Naive thymus-derived CD8-positive, alpha-beta T cell (primary cell): Measurements from ENCODE around the gene MED22. TPM values are rescaled to one million over a fixed set of nuclear protein-coding genes. Genes with fewer than 3 reads are reported as not detected.

Experiments
- ATAC-seq, 2 donors: fragments of 150-1000 bp; cut with Tn5 transposase in 1 of 2; sonication (Bioruptor Pico), chemical (Tn5 transposase) in 1 of 2; 1 replicate in 1 of 2; 2 replicates in 1 of 2; pipeline ENCODE4 v1.10.0; 2021; ENCODE audit warnings: mild to moderate bottlenecking in 2 of 2, moderate library complexity in 2 of 2
- POLR2A ChIA-PET: fragments of 350-600 bp; sonication (Branson Sonifier 250); formaldehyde crosslinking; loops from one replicate; lab custom pipeline; 2021; ENCODE audit warnings: antibody characterized with exemption; lab: Charles Lee
- DNase-seq, 10 donors: peaks; one replicate each; pipeline versions ENCODE4 v3.0.0 to v3.0.0-alpha.2; 2020 to 2022
- H3K27ac Mint-ChIP-seq, 10 donors: one replicate each; pipeline ENCODE4 v1.8.0; 2020 to 2022; ENCODE audit warnings: mild to moderate bottlenecking in 10 of 10, mixed read lengths in 10 of 10, moderate library complexity in 4 of 10, inconsistent platforms in 1 of 10
- H3K27me3 Mint-ChIP-seq, 5 donors: one replicate each; pipeline ENCODE4 v1.8.0; 2021 to 2022; ENCODE audit warnings: mixed read lengths in 5 of 5
- H3K36me3 Mint-ChIP-seq, 3 donors: one replicate each; pipeline ENCODE4 v1.8.0; 2020 to 2022; ENCODE audit warnings: mixed read lengths in 3 of 3, mild to moderate bottlenecking in 2 of 3, inconsistent platforms in 1 of 3
- H3K4me1 Mint-ChIP-seq, 4 donors: one replicate each; pipeline ENCODE4 v1.8.0; 2021 to 2022; ENCODE audit warnings: mixed read lengths in 4 of 4
- H3K4me3 Mint-ChIP-seq, 10 donors: one replicate each; pipeline ENCODE4 v1.8.0; 2020 to 2022; ENCODE audit warnings: mild to moderate bottlenecking in 10 of 10, mixed read lengths in 10 of 10, moderate library complexity in 6 of 10, inconsistent platforms in 1 of 10
- H3K9me3 Mint-ChIP-seq, 9 donors: one replicate each; pipeline ENCODE4 v1.8.0; 2020 to 2022; ENCODE audit warnings: mixed read lengths in 9 of 9, mild to moderate bottlenecking in 3 of 9, inconsistent platforms in 1 of 9, moderate library complexity in 1 of 9
- polyA plus RNA-seq, 3 donors: library from polyadenylated mRNA; unstranded; fragments of 300-500 nt; fragmentation: Illumina TruSeq; gene quantifications; one replicate each; pipeline ENCODE4 v1.2.3, GENCODE V29; 2021
- total RNA-seq, 8 experiments: library from RNA in 2 of 8; stranded (reverse) in 2 of 8; gene quantifications; one replicate each; pipeline ENCODE4 v1.2.3 and lab custom pipeline; 2021 to 2026

MED22 gene
- total and polyA plus RNA-seq, 5 experiments from 2014 or later, result 10.3 to 46.4 (median 20.6) TPM

DNA sequence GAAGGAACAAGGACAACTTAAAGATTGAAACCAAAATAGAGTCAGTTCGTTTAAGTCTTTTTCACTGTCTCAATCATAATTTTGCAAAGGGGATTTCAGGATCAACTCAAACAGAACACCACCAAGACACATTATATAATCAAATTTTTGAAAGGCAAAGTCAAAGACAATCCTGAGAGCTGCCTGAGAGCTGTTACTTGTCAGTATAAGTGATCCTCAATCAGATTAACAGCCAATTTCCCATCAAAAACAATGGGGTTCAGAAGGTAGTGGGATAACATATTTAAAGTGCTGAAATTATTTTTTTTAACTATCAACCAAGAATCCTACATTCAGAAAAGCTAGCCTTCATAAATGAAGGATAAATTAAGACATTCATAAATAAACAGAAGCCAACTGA, 53.7 kb downstream of the MED22 start:
- ATAC-seq (no peak), DNase-seq (no peak)
- peaks cover 0 to 33% (median 28%) of the 10 kb centered on the region in 3 donors for H3K36me3 Mint-ChIP-seq
- H3K27ac Mint-ChIP-seq, result no peak overlapping the region
- no peak overlapping the region for H3K4me3 Mint-ChIP-seq
- POLR2A ChIA-PET, result no interaction called here
- H3K4me1 Mint-ChIP-seq, result no peaks in the 10 kb centered on the region
- H3K27me3 Mint-ChIP-seq, result peaks cover 12 to 38% (median 26%) of the 10 kb centered on the region in 5 donors
- peaks cover 4 to 43% (median 18%) of the 10 kb centered on the region in 9 donors for H3K9me3 Mint-ChIP-seq

DNA sequence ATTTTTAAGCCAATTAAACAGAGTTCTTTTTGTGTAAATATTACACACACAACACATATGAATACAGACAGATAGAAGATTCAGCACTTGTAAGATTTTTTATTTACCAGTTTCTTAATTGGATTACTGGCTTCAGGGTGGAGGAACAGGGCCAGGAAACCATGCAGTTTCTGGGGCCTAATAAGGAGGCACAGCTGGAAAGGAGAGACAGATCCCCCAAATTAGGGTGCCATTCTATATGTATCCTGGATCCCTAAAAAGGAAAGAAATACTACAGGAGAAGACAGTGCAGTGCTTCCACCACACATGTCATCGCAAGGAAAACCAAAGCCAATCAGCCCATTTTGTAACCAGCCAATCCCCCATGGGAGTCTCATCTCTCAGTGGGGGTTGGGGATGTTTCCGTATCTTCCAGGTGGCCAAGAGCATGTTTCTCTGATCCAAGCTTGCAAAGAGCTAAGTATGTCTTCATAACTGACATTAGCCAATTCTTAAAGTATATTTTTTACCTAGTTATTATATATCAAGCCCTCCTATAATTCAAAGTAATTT, 57.1 kb downstream of the MED22 start:
- POLR2A ChIA-PET, result no interaction called here
- Mint-ChIP-seq H3K27me3 (peaks cover 10 to 22% (median 18%) of the 10 kb centered on the region in 5 donors), H3K36me3 (peaks cover 0 to 39% (median 29%) of the 10 kb centered on the region in 3 donors), H3K27ac (no peak overlapping the region), H3K4me3 (no peak overlapping the region), H3K4me1 (no peaks in the 10 kb centered on the region), H3K9me3 (peaks cover 4 to 53% (median 18%) of the 10 kb centered on the region in 9 donors)
- no peak for DNase-seq
- no peak for ATAC-seq

Other genes starting within 250 kb of the MED22 start
- gene RALGDS, start 226.9 kb downstream of the MED22 start, total RNA-seq, result 10 to 100 TPM; 93.7 to 99.9 TPM
- 10 to 100 TPM; 14.1 to 35.5 (median 29.4) TPM for gene RALGDS, start 226.9 kb downstream of the MED22 start, polyA plus RNA-seq
- gene GBGT1, start 184.2 kb downstream of the MED22 start, total RNA-seq, result 1 to 10 TPM; 4.1 to 4.9 TPM
- gene GBGT1, start 184.2 kb downstream of the MED22 start, polyA plus RNA-seq, result not detected
- gene OBP2B, start 138.9 kb downstream of the MED22 start, total RNA-seq, result not detected
- not detected for gene OBP2B, start 138.9 kb downstream of the MED22 start, polyA plus RNA-seq
- not detected for gene ABO, start 72.9 kb downstream of the MED22 start, total RNA-seq
- not detected for gene ABO, start 72.9 kb downstream of the MED22 start, polyA plus RNA-seq
- gene SURF6, start 11.9 kb downstream of the MED22 start, total RNA-seq, result 10 to 100 TPM; 29.8 to 34.1 TPM
- gene SURF6, start 11.9 kb downstream of the MED22 start, polyA plus RNA-seq, result 10 to 100 TPM in 2 of 3 donors, 1 to 10 TPM in 1; 4.9 to 16.9 (median 10.1) TPM
- gene RPL7A, start 87 bp upstream of the MED22 start, total RNA-seq, result 1,000 to 10,000 TPM; 2,300 to 2,355 TPM
- 1,000 to 10,000 TPM; 1,183 to 1,387 (median 1,313) TPM for gene RPL7A, start 87 bp upstream of the MED22 start, polyA plus RNA-seq
- gene SURF1, start 8.4 kb upstream of the MED22 start, total RNA-seq, result 10 to 100 TPM; 58.7 to 59.5 TPM
- gene SURF1, start 8.4 kb upstream of the MED22 start, polyA plus RNA-seq, result 100 to 1,000 TPM in 2 of 3 donors, 10 to 100 TPM in 1; 90.6 to 119 (median 112) TPM
- 10 to 100 TPM; 22.8 to 24.7 TPM for gene SURF2, start 8.4 kb upstream of the MED22 start, total RNA-seq
- gene SURF2, start 8.4 kb upstream of the MED22 start, polyA plus RNA-seq, result 10 to 100 TPM; 39.8 to 52.0 (median 49.9) TPM
- gene SURF4, start 27.9 kb upstream of the MED22 start, total RNA-seq, result 10 to 100 TPM; 68.7 to 70.0 TPM
- gene SURF4, start 27.9 kb upstream of the MED22 start, polyA plus RNA-seq, result 100 to 1,000 TPM; 107 to 146 (median 122) TPM
- gene STKLD1, start 28.2 kb upstream of the MED22 start, total RNA-seq, result 1 to 10 TPM; 1.2 to 1.3 TPM
- 1 to 10 TPM in 1 of 3 donors, under 1 TPM in 1, not detected in 1; 0.35 to 2.3 TPM for gene STKLD1, start 28.2 kb upstream of the MED22 start, polyA plus RNA-seq
- gene REXO4, start 69.9 kb upstream of the MED22 start, total RNA-seq, result 10 to 100 TPM; 42.4 to 45.6 TPM
- 10 to 100 TPM; 15.9 to 30.5 (median 24.4) TPM for gene REXO4, start 69.9 kb upstream of the MED22 start, polyA plus RNA-seq
- 1 to 10 TPM; 3.8 to 4.0 TPM for gene ADAMTS13, start 74.2 kb upstream of the MED22 start, total RNA-seq
- under 1 TPM; 0.10 to 0.99 (median 0.41) TPM for gene ADAMTS13, start 74.2 kb upstream of the MED22 start, polyA plus RNA-seq
- 1 to 10 TPM; 4.4 to 4.9 TPM for gene CACFD1, start 111.8 kb upstream of the MED22 start, total RNA-seq
- 1 to 10 TPM; 2.5 to 3.7 (median 3.5) TPM for gene CACFD1, start 111.8 kb upstream of the MED22 start, polyA plus RNA-seq
- gene SLC2A6, start 131.0 kb upstream of the MED22 start, total RNA-seq, result 1 to 10 TPM; 8.4 to 8.7 TPM
- 1 to 10 TPM; 4.0 to 6.0 (median 5.6) TPM for gene SLC2A6, start 131.0 kb upstream of the MED22 start, polyA plus RNA-seq
- not detected for gene MYMK, start 176.8 kb upstream of the MED22 start, total RNA-seq
- gene MYMK, start 176.8 kb upstream of the MED22 start, polyA plus RNA-seq, result not detected
- under 1 TPM; 0.44 to 0.66 TPM for gene ADAMTSL2, start 186.6 kb upstream of the MED22 start, total RNA-seq
- under 1 TPM in 2 of 3 donors, not detected in 1; 0.03 to 0.14 TPM for gene ADAMTSL2, start 186.6 kb upstream of the MED22 start, polyA plus RNA-seq